Measurements from ENCODE around the gene AREG. TPM values are rescaled to one million over a fixed set of nuclear protein-coding genes. Genes with fewer than 3 reads are reported as not detected.
"Not testable (repeated sequence)": the region's sequence is repeated elsewhere in the genome, so short reads cannot be mapped to it uniquely, and the experiment has no call there.

AREG gene
- total RNA-seq: under 1 TPM; 0.57 to 0.91 TPM

GRCh38 chr4:74444891-74445642, at the start of gene AREG:
Gene AREG, plus strand, starts transcription at chr4:74445136. Its CDS starts 210 bp downstream, at chr4:74445346.
- ATAC-seq (peak; percentile 88), DNase-seq (peak; percentile 92)
- no peaks in the 10 kb centered on the region for H3K27me3 Mint-ChIP-seq
- H3K36me3 Mint-ChIP-seq (ENCODE audit: low read depth): no peaks in the 10 kb centered on the region
- CTCF ChIA-PET: interaction anchor here (0.6 to 2.1 kb wide), 17 partner anchors 16 to 1382 kb away, joined by 3 to 9 read pairs (median 3); partner anchors contain the start of gene EREG
- H3K9me3 Mint-ChIP-seq (ENCODE audit: low read depth): no peaks in the 10 kb centered on the region
- H3K27ac Mint-ChIP-seq: peak within 1 kb of the TSS; percentile 83
- intact Hi-C loops (cut with DNase I, micrococcal nuclease): loop anchor here in 1 of 2 experiments (1.0 to 5.0 kb wide), 3 partner anchors 47 to 177 kb away; no protein-coding TSS in a partner anchor
- peaks cover 13% of the 10 kb centered on the region for H3K4me1 Mint-ChIP-seq
- POLR2A ChIA-PET: interaction anchor here (0.7 kb wide), 1 partner anchor 46 kb away, joined by 3 read pairs; no protein-coding TSS in a partner anchor
- H3K4me3 Mint-ChIP-seq: peak within 1 kb of the TSS; percentile 92

- ATAC-seq (no peak), DNase-seq (no peak)
- no peak overlapping the region for H3K27ac Mint-ChIP-seq
- H3K36me3 Mint-ChIP-seq (ENCODE audit: low read depth): no peaks in the 10 kb centered on the region
- no peaks in the 10 kb centered on the region for H3K9me3 Mint-ChIP-seq (ENCODE audit: low read depth)
- ChIA-PET CTCF (interaction anchor here (0.6 to 0.8 kb wide), 2 partner anchors 57 to 168 kb away, joined by 3 read pairs; no protein-coding TSS in a partner anchor), POLR2A (no interaction called here)
- no peak overlapping the region for H3K4me3 Mint-ChIP-seq
- no peaks in the 10 kb centered on the region for H3K27me3 Mint-ChIP-seq
- intact Hi-C loops (cut with DNase I, micrococcal nuclease): no loop called here
- H3K4me1 Mint-ChIP-seq: peaks cover 8% of the 10 kb centered on the region
Observed at GRCh38 chr4:74395633-74396032, 49.3 kb upstream of the AREG start.

- CTCF ChIA-PET: no interaction called here
- Mint-ChIP-seq H3K27me3 (no peaks in the 10 kb centered on the region), H3K36me3 (ENCODE audit: low read depth) (no peaks in the 10 kb centered on the region), H3K4me3 (peak overlapping the region; percentile 84), H3K27ac (peak overlapping the region; percentile 95), H3K9me3 (ENCODE audit: low read depth) (no peaks in the 10 kb centered on the region), H3K4me1 (peaks cover 8% of the 10 kb centered on the region)
- intact Hi-C loops (cut with DNase I, micrococcal nuclease): loop anchor here in 1 of 2 experiments (1.0 kb wide), 1 partner anchor 47 kb away; the partner anchor contains the start of gene AREG
- ATAC-seq (peak; percentile 80), DNase-seq (no peak)
- POLR2A ChIA-PET: no interaction called here
Observed at GRCh38 chr4:74397748-74398426, 47.0 kb upstream of the AREG start.

- CTCF ChIA-PET; H3K27me3 Mint-ChIP-seq; H3K4me1 Mint-ChIP-seq; DNase-seq; ATAC-seq; H3K27ac Mint-ChIP-seq; H3K9me3 Mint-ChIP-seq (ENCODE audit: low read depth); H3K36me3 Mint-ChIP-seq (ENCODE audit: low read depth): not testable (repeated sequence)
- POLR2A ChIA-PET: interaction anchor here (0.6 to 0.7 kb wide), 2 partner anchors 46 to 1439 kb away, joined by 3 read pairs; partner anchors contain the start of gene AREG
- peak overlapping the region; percentile 84 for H3K4me3 Mint-ChIP-seq
- intact Hi-C loops (cut with DNase I, micrococcal nuclease): loop anchor here in 1 of 2 experiments (1.0 kb wide), 1 partner anchor 46 kb away; the partner anchor contains the start of gene AREG
Observed at GRCh38 chr4:74398894-74399589, 45.9 kb upstream of the AREG start.

GRCh38 chr4:74400395-74400794, 44.5 kb upstream of the AREG start:
- peaks cover 8% of the 10 kb centered on the region for H3K4me1 Mint-ChIP-seq
- intact Hi-C loops (cut with DNase I, micrococcal nuclease): no loop called here
- no peak overlapping the region for H3K4me3 Mint-ChIP-seq
- no peak for ATAC-seq
- H3K36me3 Mint-ChIP-seq (ENCODE audit: low read depth): no peaks in the 10 kb centered on the region
- ChIA-PET CTCF (no interaction called here), POLR2A (no interaction called here)
- H3K27me3 Mint-ChIP-seq: no peaks in the 10 kb centered on the region
- H3K27ac Mint-ChIP-seq: no peak overlapping the region
- DNase-seq: no peak
- H3K9me3 Mint-ChIP-seq (ENCODE audit: low read depth): no peaks in the 10 kb centered on the region

- no peaks in the 10 kb centered on the region for H3K9me3 Mint-ChIP-seq (ENCODE audit: low read depth)
- ChIA-PET CTCF (no interaction called here), POLR2A (no interaction called here)
- peaks cover 5% of the 10 kb centered on the region for H3K4me1 Mint-ChIP-seq
- ATAC-seq: no peak
- H3K36me3 Mint-ChIP-seq (ENCODE audit: low read depth): no peaks in the 10 kb centered on the region
- H3K4me3 Mint-ChIP-seq: no peak overlapping the region
- no peak for DNase-seq
- H3K27me3 Mint-ChIP-seq: no peaks in the 10 kb centered on the region
- intact Hi-C loops (cut with DNase I, micrococcal nuclease): no loop called here
- no peak overlapping the region for H3K27ac Mint-ChIP-seq
Observed at GRCh38 chr4:74402692-74403456, 42.1 kb upstream of the AREG start.

- Mint-ChIP-seq H3K9me3 (ENCODE audit: low read depth) (no peaks in the 10 kb centered on the region), H3K27ac (no peak overlapping the region), H3K4me1 (no peaks in the 10 kb centered on the region), H3K4me3 (no peak overlapping the region), H3K36me3 (ENCODE audit: low read depth) (no peaks in the 10 kb centered on the region), H3K27me3 (no peaks in the 10 kb centered on the region)
- intact Hi-C loops (cut with DNase I, micrococcal nuclease): no loop called here
- ATAC-seq: no peak
- ChIA-PET CTCF (interaction anchor here (1.6 kb wide), 1 partner anchor 29 kb away, joined by 5 read pairs; no protein-coding TSS in a partner anchor), POLR2A (no interaction called here)
- no peak for DNase-seq
Observed at GRCh38 chr4:74407891-74408290, 37.0 kb upstream of the AREG start.

- Mint-ChIP-seq H3K27ac (no peak overlapping the region), H3K36me3 (ENCODE audit: low read depth) (no peaks in the 10 kb centered on the region), H3K4me1 (no peaks in the 10 kb centered on the region), H3K4me3 (no peak overlapping the region), H3K27me3 (no peaks in the 10 kb centered on the region), H3K9me3 (ENCODE audit: low read depth) (no peaks in the 10 kb centered on the region)
- DNase-seq (no peak), ATAC-seq (no peak)
- CTCF ChIA-PET: no interaction called here
- POLR2A ChIA-PET: no interaction called here
- intact Hi-C loops (cut with DNase I, micrococcal nuclease): no loop called here
Observed at GRCh38 chr4:74408639-74409038, 36.3 kb upstream of the AREG start.

- Mint-ChIP-seq H3K9me3 (ENCODE audit: low read depth) (no peaks in the 10 kb centered on the region), H3K4me3 (no peak overlapping the region), H3K4me1 (no peaks in the 10 kb centered on the region), H3K27ac (no peak overlapping the region), H3K36me3 (ENCODE audit: low read depth) (no peaks in the 10 kb centered on the region), H3K27me3 (no peaks in the 10 kb centered on the region)
- ChIA-PET POLR2A (interaction anchor here (0.5 to 0.6 kb wide), 2 partner anchors 9 to 385 kb away, joined by 3 to 6 read pairs; no protein-coding TSS in a partner anchor), CTCF (no interaction called here)
- intact Hi-C loops (cut with DNase I, micrococcal nuclease): no loop called here
- DNase-seq (no peak), ATAC-seq (no peak)
Observed at GRCh38 chr4:74410272-74410671, 34.7 kb upstream of the AREG start.

- H3K27ac Mint-ChIP-seq: no peak overlapping the region
- ATAC-seq (no peak), DNase-seq (no peak)
- ChIA-PET CTCF (no interaction called here), POLR2A (no interaction called here)
- no peaks in the 10 kb centered on the region for H3K36me3 Mint-ChIP-seq (ENCODE audit: low read depth)
- H3K4me1 Mint-ChIP-seq: no peaks in the 10 kb centered on the region
- H3K9me3 Mint-ChIP-seq (ENCODE audit: low read depth): no peaks in the 10 kb centered on the region
- H3K27me3 Mint-ChIP-seq: no peaks in the 10 kb centered on the region
- H3K4me3 Mint-ChIP-seq: no peak overlapping the region
- intact Hi-C loops (cut with DNase I, micrococcal nuclease): no loop called here
Observed at GRCh38 chr4:74412225-74412624, 32.7 kb upstream of the AREG start.

GRCh38 chr4:74413265-74413664, 31.7 kb upstream of the AREG start:
- intact Hi-C loops (cut with DNase I, micrococcal nuclease): no loop called here
- ChIA-PET CTCF (interaction anchor here (0.8 kb wide), 1 partner anchor 27 kb away, joined by 3 read pairs; no protein-coding TSS in a partner anchor), POLR2A (no interaction called here)
- DNase-seq (no peak), ATAC-seq (no peak)
- no peak overlapping the region for H3K27ac Mint-ChIP-seq
- H3K4me1 Mint-ChIP-seq: no peaks in the 10 kb centered on the region
- H3K36me3 Mint-ChIP-seq (ENCODE audit: low read depth): no peaks in the 10 kb centered on the region
- H3K27me3 Mint-ChIP-seq: peaks cover 2% of the 10 kb centered on the region
- no peaks in the 10 kb centered on the region for H3K9me3 Mint-ChIP-seq (ENCODE audit: low read depth)
- H3K4me3 Mint-ChIP-seq: no peak overlapping the region
